GM19099 (cell line): ENCODE results near the gene OSTN.

Source experiments
- POLR2A ChIP-seq: IDR thresholded peaks from 3 replicates; pipeline ENCODE4 v1.6.1; 2011; ENCODE audit warnings: low read depth; ENCODE audit not compliant: insufficient read length; ENCODE audit errors: extremely low read depth

Gene OSTN

DNA sequence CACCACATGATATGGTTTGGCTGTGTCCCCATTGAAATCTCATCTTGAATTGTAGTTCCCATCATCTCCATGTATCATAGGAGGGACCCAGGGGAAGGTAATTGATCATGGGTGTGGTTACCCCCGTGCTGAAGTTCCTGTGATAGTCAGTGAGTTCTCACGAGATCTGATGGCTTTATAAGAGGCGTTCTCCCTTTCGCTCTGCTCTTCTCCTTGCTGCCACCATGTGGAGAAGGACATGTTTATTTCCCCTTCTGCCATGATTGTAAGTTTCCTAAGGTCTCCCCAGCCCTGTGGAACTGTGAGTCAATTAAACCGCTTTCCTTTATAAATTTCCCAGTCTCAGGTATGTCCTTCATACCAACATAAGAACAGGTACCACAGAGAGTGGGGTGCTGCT, 21.9 kb downstream of the OSTN start:
- TF ChIP-seq POLR2A: no peak

DNA sequence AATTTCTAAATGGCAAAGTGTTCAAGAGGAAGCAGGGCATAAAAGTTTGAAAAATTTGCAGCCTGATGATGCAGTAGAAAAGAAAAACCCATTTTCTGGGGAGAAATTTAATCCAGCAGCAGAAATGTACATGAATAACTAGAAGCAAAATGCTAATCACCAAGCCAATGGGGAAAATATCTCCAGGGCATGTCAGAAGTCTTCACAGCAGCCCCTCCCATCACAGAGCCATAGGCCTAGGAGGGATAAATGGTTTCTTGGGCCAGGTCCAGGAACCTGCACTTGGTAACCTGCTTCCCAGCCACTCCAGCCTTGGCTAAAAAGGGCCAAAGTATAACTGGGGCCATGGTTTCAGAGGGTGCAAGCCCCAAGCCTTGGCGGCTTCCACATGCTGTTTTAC, 22.6 kb downstream of the OSTN start:
- no peak for TF ChIP-seq POLR2A

DNA sequence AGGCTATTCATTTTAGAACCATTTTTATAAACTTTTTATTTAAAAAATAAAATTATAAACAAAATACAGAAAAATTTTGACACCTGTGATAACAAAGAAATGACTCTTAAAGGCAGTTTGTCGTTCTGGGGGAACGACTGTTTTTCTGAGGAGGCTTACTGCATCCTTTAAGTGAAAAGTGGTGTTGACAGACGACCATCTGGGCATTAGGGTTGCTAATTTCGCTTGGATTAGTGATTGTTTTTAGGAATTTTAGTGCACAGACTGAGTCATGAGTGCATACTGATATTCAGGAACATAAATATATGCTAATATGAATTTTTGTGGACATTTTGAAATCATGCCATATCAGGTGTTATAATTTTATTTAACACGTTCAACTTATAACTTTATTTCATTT, 28.5 kb downstream of the OSTN start:
- no peak for TF ChIP-seq POLR2A

DNA sequence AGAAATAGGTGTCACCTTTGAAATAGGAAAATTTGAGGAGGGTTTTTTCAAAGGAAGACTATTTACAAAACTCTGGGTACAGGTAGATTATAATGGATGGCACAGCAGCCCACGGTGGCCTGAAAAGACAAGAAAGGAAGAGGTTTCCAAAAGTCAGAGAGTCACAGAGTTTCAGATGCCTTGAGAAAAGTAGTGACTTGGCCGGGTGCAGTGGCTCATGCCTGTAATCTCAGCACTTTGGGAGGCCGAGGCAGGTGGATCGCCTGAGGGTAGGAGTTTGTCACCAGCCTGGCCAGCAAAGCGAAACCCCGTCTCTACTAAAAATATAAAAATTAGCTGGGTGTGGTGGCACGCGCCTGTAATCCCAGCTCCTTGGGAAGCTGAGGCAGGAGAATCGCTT, 35.2 kb downstream of the OSTN start:
- TF ChIP-seq POLR2A: no peak

DNA sequence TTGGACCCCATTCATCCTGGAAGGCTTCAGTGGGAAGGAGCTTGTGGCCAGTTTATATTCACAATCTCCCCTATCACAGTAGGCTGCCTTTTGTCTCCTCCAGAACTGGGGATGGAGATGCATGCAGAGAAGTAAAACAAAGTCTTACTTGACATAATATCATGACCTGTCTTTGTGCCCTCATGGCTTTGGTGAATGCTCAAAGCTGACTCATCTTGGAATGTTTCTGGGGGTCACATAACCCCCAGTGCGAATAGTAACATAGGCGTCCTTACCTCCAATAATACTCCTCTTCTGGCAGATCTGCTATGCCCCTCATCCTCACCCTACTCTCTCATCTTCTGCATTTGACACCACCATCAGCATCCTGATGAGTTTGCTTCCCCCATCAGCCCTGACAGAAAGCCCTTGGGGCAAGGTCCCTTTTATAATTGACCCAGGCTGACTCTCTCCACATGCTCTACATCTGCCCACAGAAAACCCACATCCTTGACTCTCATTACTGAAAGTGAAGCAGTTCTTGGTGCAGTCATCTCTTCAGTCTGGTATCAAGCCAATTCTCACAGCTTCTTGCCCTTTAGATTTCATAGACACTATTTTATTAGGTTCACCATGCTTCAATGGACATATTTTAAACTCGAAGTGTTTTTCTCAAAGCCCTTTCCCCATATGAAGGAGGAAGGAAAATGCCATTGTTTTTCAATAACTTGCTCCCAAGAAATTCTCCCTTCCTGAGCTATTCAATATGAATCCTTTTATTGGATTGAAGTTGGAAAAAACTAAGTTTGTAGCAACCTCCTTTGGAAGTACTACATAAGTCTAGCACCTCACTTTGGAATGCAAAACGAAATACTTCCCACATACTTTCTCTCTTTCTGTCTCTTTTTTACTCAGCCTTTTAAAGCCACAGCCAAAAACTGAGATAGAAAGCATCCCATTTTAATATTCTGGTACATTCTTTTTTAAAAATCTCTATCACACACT, 36.6 kb downstream of the OSTN start:
- TF ChIP-seq POLR2A: no peak

DNA sequence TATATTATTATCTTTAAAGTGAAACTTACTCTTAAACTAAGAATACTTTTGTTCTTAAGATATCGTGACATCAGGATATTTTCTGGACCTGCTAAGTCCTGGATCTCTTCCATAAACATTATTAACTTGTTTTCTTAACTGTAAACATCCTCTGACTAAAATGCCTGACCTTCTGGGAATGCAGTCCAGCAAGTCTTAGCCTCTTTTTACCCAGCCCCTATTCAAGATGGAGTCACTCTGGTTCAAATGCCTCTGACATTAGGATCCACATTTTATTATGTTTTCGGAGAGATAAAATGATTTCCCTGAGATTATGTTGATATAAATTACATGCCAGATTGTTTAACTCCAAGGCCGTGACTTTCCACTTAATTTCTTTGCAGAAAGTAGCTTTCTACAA, 37.6 kb downstream of the OSTN start:
- no peak for TF ChIP-seq POLR2A

DNA sequence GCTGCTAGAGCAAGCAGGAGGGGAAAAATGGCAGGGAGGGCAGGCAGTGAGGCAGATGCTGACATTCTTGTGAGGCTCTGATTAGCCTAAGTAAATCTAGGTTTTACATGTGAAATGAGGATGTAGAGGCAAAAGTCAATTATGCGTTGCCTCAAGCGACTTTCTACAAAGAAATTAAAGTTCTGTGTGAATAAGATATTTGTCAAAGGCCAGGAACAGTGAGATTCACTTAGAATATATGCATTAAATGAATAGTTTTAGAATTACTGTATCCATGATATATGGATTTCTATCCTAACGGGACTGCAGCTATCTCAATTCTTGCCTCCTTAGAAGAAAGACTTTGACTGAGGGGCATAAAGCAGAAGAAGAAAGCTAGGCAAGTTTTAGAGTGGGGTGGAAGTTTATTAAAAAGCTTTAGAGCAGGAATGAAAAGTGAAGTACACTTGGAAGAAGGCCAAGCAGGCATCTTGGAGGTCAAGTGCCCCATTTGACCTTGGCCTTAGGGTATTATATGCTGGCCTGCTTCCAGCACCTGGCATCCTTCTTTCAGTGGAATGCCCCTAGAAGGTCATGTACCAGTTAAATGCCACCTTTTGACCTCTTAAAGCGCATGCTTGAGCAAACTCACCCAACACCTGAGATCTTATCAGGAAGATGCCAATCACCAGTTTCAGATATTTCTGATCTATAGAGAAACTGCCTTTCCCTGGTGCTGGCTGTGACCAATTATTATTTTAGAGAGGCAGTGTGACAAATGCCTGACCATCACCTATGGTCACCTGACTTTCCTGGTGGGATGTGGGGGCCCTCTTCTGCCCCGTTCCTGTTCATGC, 38.2 kb downstream of the OSTN start:
- no peak for TF ChIP-seq POLR2A

DNA sequence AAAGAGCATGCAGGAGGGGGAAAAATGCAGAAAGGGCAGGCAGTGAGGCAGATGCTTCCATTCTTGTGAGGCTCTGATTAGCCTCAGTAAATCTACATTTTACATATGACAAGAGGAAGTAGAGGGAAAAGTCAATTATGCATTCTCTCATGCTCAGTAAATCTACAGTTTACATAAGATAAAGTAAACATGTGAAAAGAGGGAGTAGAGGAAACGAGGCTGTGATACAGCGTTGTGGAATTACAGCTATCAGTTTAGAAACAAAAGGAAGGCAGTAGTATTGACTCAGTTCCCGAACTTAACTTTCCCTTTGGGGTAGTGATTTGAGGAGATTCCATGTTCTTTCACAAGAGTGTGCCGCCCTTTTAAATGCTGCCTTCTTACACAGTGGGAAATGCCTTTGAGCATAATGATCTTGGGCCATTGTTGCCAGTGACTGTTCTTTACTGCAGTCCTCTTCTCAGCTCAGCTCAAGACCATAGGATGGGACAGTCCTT, 39.3 kb downstream of the OSTN start:
- no peak for TF ChIP-seq POLR2A

DNA sequence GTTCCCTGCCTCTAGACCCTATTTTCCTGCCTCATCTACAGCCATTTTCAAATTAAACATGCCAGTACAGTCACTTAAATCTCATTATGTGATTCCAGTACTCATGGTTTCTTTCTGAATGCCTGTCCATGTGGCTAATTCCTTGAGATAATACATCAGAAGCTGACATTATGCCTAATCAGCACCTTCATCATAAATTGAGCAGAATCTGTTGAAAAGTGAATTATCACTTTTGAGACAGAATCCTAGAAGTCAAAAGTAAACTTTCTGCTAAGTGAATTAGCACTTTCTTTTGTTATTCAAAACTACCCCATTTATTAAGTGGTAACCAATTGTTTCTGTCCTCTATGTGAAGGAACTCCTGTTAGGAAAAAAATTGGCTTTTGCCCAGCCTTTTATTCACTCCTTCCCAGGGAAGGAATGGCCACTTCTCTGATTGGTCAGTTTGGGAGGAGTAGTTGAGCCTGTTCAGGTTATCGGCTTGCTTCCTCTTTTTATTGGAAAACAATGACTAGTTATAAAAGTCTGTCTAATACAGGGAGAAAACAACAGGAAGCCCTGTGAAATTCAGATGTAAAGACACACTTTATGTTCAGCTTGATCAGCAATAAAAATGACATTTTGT, 40.5 kb downstream of the OSTN start:
- TF ChIP-seq POLR2A: no peak

DNA sequence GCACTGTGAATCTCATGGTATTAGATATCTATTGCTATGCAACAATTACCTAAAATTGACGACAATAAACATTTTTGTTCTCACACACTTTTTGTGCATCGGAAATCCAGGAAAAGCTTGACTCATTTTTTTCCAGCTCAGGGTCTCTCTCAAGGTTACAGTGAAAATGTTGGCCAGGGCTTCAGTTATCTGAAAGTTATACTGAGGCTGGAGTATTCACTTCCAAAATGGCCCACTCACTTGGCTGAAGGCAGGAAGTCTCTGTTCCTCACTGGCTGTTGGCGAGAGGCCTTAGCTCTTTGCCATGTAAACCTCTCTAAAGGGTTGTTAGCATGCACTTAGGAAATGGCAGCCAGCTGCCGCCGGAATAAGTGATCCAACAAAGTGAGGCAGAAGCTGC, 41.4 kb downstream of the OSTN start:
- TF ChIP-seq POLR2A: no peak

DNA sequence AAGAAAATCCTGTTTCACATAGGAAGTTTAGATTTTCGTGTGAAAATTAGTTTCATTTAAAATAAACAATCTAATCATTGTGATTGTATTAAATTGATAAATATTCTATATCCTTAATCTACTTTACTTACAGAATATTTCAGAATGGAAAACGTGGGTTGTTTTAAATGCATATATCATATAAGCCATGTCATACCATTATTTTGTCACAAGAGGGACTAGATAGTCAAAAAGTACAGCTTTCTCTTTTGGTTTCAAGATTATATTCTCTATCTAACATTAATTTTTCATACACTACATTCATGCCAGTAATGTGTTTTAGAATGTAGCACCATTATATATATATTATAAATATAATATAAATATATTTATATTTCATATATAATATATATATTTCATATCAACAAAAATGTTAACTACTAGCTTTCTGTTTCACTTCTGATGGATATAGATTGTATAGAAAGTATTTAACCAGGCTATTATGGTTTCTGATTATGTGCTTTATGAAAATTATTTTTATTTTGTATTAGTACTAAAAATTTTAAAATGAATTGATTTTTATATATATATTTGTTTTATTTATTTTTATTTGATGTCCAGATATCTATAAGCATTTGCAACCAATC, 45.3 kb downstream of the OSTN start:
- no peak for TF ChIP-seq POLR2A

DNA sequence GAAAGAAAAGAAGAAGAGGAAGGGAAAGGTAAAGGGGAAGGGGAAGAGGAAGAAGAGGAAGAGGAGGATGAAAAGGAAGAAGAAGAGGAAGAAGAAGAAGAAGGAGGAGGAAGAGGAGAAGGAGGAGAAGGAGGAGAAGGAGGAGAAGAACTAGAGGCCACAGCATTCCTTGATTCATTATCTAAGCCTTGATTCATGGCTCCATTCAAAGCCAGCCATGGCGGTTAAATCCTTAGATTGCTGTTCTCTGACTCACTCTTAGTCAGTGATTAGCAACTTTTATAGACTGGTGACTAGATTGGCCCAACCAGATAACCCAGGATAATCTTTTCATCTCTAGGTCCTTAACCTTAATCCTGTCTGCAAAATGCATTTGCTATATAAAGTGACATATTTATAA, 47.6 kb downstream of the OSTN start:
- no peak for TF ChIP-seq POLR2A

DNA sequence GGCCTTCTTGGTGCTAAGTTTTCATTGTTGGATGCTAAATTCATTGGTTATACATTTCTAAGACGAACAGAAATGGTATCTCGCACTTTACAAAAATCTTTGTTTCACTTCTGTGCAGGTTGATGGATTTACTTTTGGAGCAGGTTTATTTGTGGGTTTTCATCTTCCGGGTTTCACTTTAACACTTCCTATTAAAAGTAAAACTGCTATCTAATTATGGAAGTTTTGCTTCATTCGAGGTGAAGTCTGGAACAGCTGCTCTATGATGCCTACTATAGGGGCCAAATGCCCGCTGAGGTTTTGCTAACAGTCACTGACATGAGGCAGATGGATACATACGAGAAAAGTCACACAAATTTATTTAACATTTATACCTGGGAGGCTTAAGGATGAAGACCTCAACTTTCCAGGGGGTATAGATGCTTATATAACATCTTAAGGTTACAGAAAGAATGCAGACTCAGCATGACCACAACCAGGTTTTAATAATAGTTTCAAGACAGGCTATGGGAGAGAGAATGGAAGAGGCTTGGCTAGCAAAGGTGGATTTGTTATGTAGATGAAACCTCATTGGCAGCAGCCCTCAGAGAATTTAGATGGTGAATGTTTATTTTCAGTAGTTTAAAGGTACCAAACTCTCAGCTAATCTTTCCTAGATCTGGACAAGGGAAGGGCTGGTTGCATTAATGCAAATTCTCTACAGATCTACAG, 54.2 kb downstream of the OSTN start:
- no peak for TF ChIP-seq POLR2A
